ENCODE results near the gene NBEA.

NBEA gene

DNA sequence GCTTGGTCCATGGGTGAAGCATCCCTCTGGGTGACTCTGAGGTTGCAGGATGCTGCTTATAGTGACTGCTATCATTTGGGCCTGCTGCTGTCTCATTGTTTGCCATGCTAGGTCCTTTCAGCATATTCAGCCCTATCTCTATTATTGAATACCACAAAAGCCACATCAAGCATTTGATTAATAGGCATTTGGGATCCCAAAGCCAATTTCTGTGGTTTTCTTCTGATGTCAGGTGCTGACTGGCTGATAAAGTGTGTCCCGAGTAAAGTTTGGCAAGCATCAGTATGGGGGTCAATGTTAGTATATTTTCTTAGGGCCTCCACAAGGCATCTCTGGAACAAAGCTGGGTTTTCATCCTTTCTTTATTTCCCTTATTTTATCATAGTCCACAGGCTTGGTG lies 204.6 kb downstream of the NBEA start:
- no peak for DNase-seq (ENCODE audit: insufficient read length, low spot score)
- no peak for FAIRE-seq
- TF ChIP-seq POLR2A (IDR thresholded peaks at IDR 0.05; ENCODE audit: low read depth, low read length): no peak

DNA sequence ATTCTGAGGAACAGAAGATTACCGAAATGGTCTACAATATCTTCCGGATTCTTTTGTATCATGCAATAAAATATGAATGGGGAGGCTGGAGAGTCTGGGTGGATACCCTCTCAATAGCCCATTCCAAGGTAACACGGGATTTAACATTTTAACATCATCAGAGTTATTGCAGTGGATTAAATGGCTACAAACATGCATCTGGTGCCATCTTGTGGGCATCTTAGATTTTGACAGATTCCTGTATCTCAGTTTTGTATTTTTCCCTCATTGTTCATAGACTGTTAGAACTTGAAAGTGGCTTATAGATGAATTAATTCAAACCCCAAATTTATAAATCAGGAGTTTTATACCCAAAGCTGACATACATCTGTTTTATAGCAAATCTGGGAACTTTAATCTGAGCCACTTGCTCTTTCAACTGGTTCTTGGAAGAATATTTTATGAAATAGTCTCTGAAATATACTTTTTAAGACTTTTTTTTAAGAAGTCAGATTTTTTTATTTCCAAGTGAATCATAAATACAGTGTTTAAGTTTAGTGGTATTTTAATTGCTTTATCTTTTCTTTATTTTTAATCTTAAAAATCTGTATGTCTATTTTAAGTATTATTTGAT lies 215.2 kb downstream of the NBEA start:
- no peak for DNase-seq (ENCODE audit: insufficient read length, low spot score)
- FAIRE-seq: no peak
- no peak for TF ChIP-seq POLR2A (IDR thresholded peaks at IDR 0.05; ENCODE audit: low read depth, low read length)

DNA sequence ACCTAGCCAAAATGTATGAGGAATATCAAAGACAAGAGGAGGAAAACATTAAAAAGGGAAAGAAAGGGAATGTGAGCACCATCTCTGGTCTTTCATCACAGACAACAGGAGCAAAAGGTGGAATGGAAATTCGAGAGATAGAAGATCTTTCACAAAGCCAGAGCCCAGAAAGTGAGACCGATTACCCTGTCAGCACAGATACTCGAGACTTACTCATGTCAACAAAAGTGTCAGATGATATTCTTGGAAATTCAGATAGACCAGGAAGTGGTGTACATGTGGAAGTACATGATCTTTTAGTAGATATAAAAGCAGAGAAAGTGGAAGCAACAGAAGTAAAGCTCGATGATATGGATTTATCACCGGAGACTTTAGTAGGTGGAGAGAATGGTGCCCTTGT lies 217.0 kb downstream of the NBEA start:
- DNase-seq (ENCODE audit: insufficient read length, low spot score): no peak
- no peak for FAIRE-seq
- TF ChIP-seq POLR2A (IDR thresholded peaks at IDR 0.05; ENCODE audit: low read depth, low read length): no peak

DNA sequence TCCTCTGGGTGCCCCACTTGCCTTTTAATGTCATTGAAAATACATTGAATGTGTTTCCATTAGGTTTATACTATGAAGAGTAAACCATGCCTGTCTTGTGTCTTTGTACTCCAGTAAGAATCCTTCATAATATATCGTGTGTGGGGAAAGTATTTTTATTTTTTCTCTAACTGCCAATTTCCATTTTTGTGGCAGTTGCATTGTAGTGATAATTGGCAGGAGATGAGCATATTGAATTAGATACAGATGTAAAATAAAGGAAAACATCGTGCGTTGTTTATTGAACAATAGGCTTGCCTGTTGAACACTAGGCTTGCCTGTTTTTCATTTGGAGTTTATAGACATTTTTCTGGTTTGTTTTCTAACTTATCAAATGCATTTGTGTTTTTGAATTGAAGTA lies 218.8 kb downstream of the NBEA start:
- DNase-seq (ENCODE audit: insufficient read length, low spot score) (no peak), FAIRE-seq (no peak)

GRCh38 chr13:35162420-35162819 lies 220.3 kb downstream of the NBEA start:
- no peak for TF ChIP-seq POLR2A (IDR thresholded peaks at IDR 0.05; ENCODE audit: low read depth, low read length)
- no peak for FAIRE-seq
- DNase-seq (ENCODE audit: insufficient read length, low spot score): no peak

More for the DNA sequence above, 218.8 kb downstream of the NBEA start:
- TF ChIP-seq POLR2A (IDR thresholded peaks at IDR 0.05; ENCODE audit: low read depth, low read length): no peak

DNA sequence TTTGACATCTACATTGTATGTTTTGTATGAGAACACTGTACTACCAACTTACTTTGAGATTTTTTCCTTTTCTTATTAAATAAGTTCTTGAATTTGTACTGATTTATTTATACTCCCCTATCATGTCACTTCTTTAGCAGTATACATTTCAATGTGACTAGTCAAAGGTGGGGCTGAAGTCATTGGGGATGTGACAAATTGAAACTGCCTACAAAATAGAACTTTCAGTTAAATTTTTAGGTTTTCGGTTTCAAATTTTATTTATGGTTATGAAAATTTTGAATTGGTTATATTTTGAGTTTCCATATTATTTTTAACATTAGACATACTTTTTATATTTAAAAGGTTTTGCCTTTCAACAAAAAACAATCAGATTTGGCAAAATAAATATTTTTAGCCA lies 221.6 kb downstream of the NBEA start:
- no peak for FAIRE-seq

DNA sequence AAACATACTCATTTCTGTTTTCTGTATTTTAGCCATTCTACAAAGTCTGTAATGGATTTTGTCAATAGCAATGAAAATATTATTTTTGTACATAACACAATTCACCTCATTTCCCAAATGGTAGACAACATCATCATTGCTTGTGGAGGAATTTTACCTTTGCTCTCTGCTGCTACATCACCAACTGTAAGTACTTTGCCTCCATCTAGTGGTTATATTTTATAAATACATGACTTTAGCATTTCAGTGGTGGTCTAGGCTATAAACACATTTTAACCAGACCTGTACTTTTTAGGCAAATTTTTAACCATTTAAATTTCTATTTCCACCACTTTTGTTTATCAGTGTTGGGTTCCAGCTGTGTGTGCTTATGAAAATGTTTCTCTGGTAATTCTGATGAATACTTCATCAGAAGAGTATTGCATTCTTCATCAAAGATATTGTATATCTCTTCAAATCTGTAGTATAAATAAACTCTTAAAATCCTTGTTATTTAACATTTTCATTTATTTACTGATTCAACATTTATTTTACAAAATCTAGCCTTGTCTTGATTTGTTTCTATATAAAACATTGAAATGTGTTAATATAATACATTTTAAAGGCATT lies 222.4 kb downstream of the NBEA start:
- DNase-seq (ENCODE audit: insufficient read length, low spot score) (no peak), FAIRE-seq (no peak)
- no peak for TF ChIP-seq POLR2A (IDR thresholded peaks at IDR 0.05; ENCODE audit: low read depth, low read length)

More for the DNA sequence above, 221.6 kb downstream of the NBEA start:
- no peak for TF ChIP-seq POLR2A (IDR thresholded peaks at IDR 0.05; ENCODE audit: low read depth, low read length)
- DNase-seq (ENCODE audit: insufficient read length, low spot score): no peak

- no peak for TF ChIP-seq POLR2A (IDR thresholded peaks at IDR 0.05; ENCODE audit: low read depth, low read length)
- DNase-seq (ENCODE audit: insufficient read length, low spot score) (no peak), FAIRE-seq (no peak)
Measured at GRCh38 chr13:35165205-35165604, 223.1 kb downstream of the NBEA start.

DNA sequence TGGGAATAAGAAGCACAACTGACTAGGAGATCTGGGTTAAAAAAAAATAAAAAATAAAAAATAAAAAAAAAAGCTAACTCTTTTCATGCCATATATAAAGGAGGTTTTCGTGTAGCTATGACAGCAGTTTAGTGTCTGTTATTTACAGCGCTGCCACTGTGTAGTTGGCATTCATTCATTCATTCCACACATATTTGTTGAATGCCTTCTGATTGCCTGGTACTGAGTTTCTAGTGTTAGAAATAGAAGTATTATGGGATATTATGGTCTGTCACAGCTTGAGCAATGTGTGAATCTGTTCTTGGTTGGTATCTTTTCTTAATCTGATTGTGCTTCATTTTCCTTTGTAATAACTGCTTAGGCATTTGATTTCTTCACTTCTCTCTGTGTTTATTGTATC lies 237.4 kb downstream of the NBEA start:
- FAIRE-seq (no peak), DNase-seq (ENCODE audit: insufficient read length, low spot score) (no peak)
- no peak for TF ChIP-seq POLR2A (IDR thresholded peaks at IDR 0.05; ENCODE audit: low read depth, low read length)

- no peak for FAIRE-seq
- no peak for DNase-seq (ENCODE audit: insufficient read length, low spot score)
- no peak for TF ChIP-seq POLR2A (IDR thresholded peaks at IDR 0.05; ENCODE audit: low read depth, low read length)
Measured at GRCh38 chr13:35179920-35180663, 238.0 kb downstream of the NBEA start.

DNA sequence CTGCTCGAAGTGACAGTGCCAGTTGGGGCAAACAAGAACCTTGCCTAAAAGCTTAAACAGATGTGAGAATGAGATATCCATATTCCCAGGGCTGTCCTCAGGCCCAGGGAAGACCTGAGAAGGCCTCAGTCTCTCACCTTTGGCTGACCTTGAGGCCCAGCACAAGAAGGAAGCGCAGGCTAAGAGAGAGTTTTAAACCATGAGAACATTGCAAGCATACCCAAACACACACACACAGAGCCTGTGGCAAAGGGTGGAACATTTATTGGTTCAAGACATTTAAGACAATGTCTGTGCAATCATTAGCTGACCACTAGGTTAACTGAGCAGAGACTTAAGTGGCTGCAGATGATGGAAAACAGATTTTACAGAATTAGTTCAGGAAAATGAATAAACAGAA lies 248.2 kb downstream of the NBEA start:
- TF ChIP-seq POLR2A (IDR thresholded peaks at IDR 0.05; ENCODE audit: low read depth, low read length): no peak
- FAIRE-seq: no peak

GRCh38 chr13:35191883-35192282 lies 249.8 kb downstream of the NBEA start:
- DNase-seq (ENCODE audit: insufficient read length, low spot score) (no peak), FAIRE-seq (no peak)
- no peak for TF ChIP-seq POLR2A (IDR thresholded peaks at IDR 0.05; ENCODE audit: low read depth, low read length)

More for the DNA sequence above, 248.2 kb downstream of the NBEA start:
- DNase-seq (ENCODE audit: insufficient read length, low spot score): no peak

DNA sequence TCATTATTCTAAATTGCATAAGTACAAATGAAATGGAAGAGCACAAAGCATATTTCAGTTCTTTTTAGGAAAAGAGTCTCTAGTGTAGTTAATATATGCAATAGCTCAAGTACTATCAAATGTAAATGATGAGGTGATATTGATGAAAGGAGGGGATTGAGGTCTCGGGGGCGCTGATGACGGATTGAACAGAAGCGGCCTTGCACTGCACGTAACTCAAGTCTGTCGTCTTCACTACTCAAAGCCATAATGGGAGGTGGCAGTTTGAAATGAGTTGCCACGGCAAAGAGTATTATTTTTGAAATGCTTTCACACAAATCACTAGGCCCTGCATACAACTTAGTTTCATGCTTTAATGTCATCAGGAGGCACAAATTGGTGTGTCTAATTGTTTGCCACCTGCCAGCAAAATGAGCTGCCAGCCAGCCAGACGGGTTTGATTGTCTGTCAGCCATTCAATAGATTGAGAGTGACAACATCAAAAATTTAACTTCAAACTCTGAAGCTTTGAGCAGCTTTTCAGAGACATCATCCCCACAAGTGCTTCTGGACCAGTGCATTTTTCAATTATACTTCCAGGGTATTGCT lies 256.6 kb downstream of the NBEA start:
- FAIRE-seq (no peak), DNase-seq (ENCODE audit: insufficient read length, low spot score) (no peak)
- no peak for TF ChIP-seq POLR2A (IDR thresholded peaks at IDR 0.05; ENCODE audit: low read depth, low read length)

DNA sequence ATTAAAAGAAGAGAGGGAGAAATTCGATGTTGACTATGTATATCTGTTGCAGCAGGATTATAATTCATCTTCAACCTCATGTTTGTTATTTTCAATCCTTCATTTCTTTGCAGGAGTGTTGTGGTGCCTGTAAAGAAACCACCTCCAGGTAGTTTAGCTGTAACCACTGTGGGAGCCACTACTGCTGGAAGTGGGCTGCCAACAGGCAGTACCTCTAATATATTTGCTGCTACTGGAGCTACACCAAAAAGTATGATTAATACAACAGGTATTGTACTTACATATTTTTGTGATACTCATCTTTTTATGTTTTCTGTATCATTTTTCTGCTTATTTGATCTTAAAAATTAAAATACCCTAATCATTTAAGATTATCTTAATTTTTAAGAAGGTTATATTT lies 266.5 kb downstream of the NBEA start:
- DNase-seq (ENCODE audit: insufficient read length, low spot score) (peak; percentile 0), FAIRE-seq (no peak)
- no peak for TF ChIP-seq POLR2A (IDR thresholded peaks at IDR 0.05; ENCODE audit: low read depth, low read length)

Data from H54 (cell line).